COLO829 (cell line): ENCODE data around the gene TIMM23.
"Not testable (repeated sequence)": the region's sequence is repeated elsewhere in the genome, so short reads cannot be mapped to it uniquely, and the experiment has no call there.

Source experiments
- DNase-seq: peaks from one replicate; pipeline ENCODE4 v3.0.0; 2012; ENCODE audit warnings: low spot score

TIMM23 gene, protein sequence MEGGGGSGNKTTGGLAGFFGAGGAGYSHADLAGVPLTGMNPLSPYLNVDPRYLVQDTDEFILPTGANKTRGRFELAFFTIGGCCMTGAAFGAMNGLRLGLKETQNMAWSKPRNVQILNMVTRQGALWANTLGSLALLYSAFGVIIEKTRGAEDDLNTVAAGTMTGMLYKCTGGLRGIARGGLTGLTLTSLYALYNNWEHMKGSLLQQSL

GRCh38 chr10:45972106-45972812 lies at the start of gene TIMM23:
TSS of gene TIMM23 (plus strand) at chr10:45972489. CDS start at chr10:45972625, 136 bp downstream.
- DNase-seq = peak; percentile 13

GRCh38 chr10:45926790-45927189 lies 45.5 kb upstream of the TIMM23 start:
- not testable (repeated sequence) for DNase-seq

- not testable (repeated sequence) for DNase-seq
Observed at GRCh38 chr10:45931305-45931704, 41.0 kb upstream of the TIMM23 start.

- DNase-seq = not testable (repeated sequence)
Observed at GRCh38 chr10:45934788-45935187, 37.5 kb upstream of the TIMM23 start.

GRCh38 chr10:45939176-45939697 lies 33.1 kb upstream of the TIMM23 start:
- not testable (repeated sequence) for DNase-seq

- DNase-seq = not testable (repeated sequence)
Observed at GRCh38 chr10:45941196-45941595, 31.1 kb upstream of the TIMM23 start.

- DNase-seq = not testable (repeated sequence)
Observed at GRCh38 chr10:45945476-45945875, 26.8 kb upstream of the TIMM23 start.

- not testable (repeated sequence) for DNase-seq
Observed at GRCh38 chr10:45947363-45947762, 24.9 kb upstream of the TIMM23 start.

DNA sequence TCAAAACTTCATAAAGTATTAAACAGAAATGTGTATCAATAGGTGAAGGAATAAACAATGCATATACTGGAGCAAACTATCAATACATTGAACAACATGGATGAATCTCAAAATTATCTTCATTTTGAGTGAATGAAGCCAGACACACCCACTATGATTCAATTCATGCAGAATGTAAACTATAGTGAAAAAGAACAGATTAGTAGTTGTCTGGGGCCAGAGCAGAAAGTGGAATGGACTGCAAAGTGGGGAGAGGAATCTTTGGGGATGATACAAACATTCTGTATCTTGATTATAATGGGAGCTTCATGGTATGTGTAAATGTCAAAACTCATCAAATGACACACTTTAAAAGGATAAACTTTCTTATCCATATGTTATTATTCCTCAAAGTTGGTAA lies 23.5 kb upstream of the TIMM23 start:
- DNase-seq = not testable (repeated sequence)

DNA sequence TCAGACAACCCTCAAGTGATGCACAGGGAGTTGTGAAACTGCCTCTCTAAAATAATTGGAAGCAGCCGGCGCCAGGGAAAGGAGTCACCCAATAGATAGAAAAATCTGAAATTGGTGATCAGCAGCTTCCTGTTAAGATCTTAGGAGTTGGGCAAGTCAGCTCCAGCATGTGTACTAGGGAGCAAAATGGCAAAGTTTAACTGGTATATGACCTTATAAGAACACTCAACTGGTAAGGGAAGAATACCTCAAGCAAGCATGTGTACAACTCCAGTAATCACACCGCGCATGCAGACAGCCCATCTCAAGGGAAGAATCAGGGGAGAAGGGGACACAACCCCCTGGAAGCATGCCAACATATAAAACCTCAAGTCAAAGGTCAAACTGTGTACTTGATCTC lies 17.9 kb upstream of the TIMM23 start:
- DNase-seq = not testable (repeated sequence)

DNA sequence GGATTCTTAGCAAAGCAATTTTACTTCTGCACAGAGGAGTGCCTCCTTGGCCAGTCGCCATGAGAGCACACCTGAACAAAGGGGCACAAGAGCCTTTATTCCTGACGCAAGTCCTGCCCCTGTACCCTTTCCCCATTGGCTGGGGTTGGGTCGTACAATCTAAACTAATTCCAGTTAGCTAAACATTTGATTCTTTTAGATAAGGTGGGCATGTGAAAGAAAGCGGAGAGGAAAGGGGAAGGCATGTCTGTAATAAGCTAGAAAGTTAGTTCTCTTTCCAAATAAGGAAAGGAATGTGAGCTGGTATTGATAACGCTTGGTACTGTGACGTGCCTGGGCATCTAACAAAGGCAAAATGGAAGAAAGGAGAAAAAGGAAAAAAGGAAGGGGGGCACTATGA lies 15.7 kb upstream of the TIMM23 start:
- DNase-seq = not testable (repeated sequence)

- not testable (repeated sequence) for DNase-seq
Observed at GRCh38 chr10:45957928-45958327, 14.4 kb upstream of the TIMM23 start.

DNA sequence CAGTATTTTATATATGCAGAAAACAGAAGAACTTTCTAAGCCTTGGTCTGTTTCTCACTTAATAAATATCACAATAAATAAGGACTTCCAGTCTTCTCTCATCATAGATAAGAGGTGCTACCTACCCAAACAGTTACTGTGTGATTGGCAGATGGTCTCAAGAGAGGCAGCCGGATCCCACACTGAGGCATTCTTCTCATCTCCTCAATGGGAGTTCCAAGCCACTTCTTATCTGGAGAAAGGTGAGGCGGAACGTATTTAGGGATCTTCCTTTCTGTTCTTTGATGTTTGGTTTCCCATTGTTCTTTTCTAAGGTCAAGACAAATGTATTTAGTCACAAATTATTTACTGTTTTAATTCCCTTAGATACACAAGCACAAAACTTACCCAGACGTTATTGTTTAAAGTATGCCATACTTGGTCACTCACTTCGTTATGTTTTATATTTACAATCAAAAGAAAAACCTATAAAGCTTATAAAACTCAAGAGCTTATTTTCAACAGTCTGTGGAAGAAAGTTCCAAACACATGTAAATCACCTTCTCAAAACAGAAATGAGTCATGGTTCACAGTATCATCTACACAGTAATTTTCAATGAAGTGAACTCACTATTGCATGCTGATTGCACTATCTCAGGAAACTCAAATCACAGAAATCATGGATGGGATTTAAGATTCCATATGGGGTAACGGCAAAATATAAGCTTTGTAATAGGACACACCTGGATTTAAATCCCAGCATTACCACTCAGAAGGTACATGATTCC lies 9.4 kb upstream of the TIMM23 start:
- not testable (repeated sequence) for DNase-seq

DNA sequence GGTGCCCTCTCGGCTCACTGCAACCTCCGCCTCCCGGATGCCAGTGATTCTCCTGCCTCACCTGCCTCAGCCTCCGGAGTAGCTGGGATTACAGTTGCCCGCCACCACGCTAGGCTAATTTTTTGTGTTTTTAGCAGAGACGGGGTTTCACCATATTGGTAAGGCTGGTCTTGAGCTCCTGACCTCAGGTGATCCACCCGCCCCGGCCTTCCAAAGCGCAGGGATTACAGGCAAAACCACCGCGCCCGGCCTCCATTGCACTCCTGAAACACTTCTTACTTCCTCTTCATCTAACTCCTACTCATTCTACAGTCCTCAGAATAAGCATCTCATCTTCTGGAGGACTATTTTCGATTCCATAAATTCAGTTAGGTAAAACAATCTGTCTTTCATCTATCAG lies 1.3 kb upstream of the TIMM23 start:
- not testable (repeated sequence) for DNase-seq

DNA sequence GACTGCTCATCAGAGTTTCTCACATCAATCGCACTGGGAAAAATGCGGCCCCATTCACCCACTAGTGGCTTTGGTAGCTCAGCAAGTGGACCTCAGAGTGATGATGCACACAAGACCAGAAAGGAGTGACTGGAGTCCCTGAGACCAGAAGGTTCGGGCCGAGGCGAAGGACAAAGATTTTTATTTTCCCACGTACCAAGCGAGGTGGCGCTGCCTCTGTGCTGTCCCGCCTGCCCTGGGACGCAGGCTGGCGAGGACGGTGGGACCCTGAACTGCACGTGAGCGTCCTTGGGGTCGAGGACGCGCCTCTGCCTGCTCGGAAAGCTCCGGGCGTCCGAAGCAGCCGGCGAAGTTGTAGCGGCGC lies 565 bp upstream of the TIMM23 start:
- not testable (repeated sequence) for DNase-seq

- not testable (repeated sequence) for DNase-seq
Observed at GRCh38 chr10:45972813-45973169, 502 bp downstream of the TIMM23 start.

- not testable (repeated sequence) for DNase-seq
Observed at GRCh38 chr10:45974041-45974440, 1.8 kb downstream of the TIMM23 start.

DNA sequence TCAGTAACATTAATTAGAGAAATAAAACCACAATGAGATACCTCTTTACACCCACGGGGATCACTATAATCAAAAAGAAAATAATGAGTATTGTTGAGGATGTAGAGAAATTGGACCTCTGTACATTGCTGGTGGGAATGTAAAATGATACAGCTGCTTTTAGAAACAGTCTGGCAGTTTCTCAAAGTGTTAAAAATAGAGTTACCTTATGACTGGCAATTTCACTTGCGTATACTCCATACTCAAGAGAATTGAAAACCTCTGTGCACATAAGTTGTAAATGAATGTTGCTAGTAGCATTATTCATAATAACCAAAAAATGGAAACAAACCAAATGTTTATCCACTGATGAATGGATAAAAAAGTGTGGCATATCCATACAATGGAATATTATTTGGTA lies 6.3 kb downstream of the TIMM23 start:
- not testable (repeated sequence) for DNase-seq

GRCh38 chr10:45981367-45981766 lies 9.1 kb downstream of the TIMM23 start:
- DNase-seq = not testable (repeated sequence)

GRCh38 chr10:45983538-45984186 lies 11.4 kb downstream of the TIMM23 start:
- DNase-seq = not testable (repeated sequence)

- DNase-seq = not testable (repeated sequence)
Observed at GRCh38 chr10:45984473-45984872, 12.2 kb downstream of the TIMM23 start.

DNA sequence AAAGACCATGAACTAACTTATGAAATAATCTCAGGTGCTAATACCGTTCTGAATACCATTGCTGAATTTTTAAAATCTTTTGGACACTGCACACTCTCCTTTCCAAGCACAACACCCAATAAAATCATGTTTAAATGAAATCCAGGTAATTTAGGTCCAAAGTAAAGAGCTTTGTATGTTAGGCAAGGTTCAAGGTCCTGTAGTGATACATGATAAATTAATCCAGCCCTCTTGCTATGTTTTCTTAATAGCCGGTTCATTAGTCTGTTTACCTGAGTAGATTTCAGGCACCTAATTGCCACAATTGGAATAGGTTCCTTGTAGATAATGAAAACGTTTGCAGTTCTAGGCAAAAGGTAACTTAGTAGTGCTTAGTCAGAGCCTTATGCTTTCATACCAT lies 13.3 kb downstream of the TIMM23 start:
- not testable (repeated sequence) for DNase-seq
